NCI-H2107 treated with DMSO at 0.1 percent for 48 hours (cell line): Measurements from ENCODE around the gene ZNF407.

ENCODE experiments used
- DNase-seq: peaks from one replicate; lab custom pipeline; 2025; ENCODE audit not compliant: unreplicated experiment; lab: John Stamatoyannopoulos, UW

ZNF407 gene

DNA sequence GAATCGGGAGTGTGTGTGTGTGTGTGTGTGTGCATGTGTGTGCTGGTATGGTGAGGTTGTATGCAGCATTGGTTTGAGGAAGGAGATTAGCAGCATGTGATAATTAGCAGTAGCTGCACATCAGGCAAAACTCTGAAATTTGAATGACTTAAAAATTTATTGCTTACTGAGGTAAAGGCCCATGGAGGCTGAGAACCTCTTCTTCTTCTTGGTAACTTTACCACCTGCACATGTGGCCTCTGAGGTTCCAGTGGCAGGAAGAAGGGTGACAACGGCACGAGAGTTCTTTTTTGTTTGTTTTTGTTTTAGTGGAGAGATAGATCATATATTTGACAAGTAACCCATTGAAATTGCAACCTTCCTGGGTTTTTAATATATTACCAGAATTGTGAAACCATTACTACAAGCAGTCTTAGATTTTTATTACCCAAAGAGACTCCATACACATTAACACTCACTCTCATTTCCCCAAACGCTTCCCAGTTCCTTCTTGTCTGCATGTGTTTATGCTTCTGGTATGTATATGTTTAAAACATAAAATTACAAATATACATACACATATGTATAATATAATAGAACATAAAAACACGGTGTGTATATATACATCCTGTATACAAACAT lies 319.2 kb downstream of the ZNF407 start:
- no peak for DNase-seq

DNA sequence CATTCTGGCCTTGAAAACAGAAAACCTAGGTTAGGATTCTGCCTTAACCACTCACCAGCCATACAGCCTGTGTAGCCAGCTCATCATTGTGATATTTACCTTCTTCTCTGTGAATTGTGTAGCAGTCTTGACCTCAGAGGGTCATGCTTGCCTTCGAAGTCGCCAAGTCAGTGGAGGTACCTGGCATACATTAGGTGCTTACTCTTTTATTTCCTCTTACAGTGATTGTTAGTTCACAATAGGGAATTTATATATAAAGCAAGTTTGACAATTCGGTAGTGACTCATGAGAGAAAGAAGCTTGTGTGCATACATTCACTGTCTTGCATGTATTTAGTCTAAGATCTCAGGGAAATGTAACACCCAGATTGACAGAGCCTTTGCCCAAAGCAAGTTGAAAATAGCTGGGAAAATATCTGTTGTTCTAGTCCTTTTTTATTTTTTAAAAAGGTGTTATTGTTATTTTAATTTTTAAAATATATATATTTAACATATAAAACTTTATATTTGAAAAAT lies 320.7 kb downstream of the ZNF407 start:
- no peak for DNase-seq

DNA sequence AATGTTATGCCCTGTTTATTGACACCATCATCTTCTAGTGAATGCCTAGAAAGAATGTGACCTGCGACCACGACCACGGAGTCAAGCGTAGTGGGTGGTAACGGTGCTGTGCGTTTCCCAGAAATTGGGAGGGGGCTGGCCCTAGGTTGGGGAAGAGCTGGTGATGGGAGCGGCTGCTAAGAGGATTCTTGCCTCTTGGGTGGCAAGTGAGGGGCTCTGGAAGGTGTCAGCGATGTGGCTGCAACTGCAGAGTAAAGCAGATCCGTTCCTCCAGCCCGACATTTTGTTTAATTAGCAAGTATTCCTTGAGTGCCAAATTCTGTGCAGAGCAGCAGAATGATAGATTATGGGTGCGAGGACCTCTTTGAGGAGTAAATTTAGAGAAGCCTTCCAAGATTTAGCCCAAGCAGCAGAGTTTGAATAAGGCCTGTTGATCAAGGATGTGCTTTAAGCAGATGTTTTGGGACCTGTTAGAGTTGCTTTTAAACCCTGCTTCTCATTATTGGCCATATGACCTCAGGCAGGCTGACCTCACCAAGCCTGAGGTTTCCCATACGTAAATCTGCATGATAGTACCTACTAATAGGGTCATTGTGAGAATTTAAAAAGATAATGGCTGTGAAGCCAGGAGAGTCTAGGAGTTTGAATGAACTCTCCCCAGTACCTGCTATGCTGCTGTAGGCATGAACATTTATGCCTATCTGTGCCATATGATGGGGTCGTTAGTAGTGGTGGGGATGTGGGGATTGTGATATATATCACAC lies 323.6 kb downstream of the ZNF407 start:
- no peak for DNase-seq

DNA sequence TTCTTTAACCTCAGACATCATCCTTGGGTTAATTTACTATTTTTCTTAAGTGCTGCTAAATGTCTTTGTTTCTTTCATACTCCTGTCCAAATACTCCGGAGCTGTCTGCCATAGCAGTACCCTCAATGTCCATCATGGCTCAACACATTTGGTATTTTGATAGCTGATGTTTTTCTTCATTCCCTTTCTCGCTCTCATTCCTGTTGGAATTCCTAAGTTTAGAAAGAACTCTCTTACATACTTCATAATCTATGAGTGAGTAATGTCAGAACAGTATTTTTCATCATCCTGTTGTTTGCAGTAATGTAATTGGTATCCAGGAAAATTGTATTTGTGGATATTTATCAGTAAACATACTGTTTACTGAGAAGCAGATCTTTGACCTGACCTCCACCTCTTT lies 328.4 kb downstream of the ZNF407 start:
- no peak for DNase-seq

DNA sequence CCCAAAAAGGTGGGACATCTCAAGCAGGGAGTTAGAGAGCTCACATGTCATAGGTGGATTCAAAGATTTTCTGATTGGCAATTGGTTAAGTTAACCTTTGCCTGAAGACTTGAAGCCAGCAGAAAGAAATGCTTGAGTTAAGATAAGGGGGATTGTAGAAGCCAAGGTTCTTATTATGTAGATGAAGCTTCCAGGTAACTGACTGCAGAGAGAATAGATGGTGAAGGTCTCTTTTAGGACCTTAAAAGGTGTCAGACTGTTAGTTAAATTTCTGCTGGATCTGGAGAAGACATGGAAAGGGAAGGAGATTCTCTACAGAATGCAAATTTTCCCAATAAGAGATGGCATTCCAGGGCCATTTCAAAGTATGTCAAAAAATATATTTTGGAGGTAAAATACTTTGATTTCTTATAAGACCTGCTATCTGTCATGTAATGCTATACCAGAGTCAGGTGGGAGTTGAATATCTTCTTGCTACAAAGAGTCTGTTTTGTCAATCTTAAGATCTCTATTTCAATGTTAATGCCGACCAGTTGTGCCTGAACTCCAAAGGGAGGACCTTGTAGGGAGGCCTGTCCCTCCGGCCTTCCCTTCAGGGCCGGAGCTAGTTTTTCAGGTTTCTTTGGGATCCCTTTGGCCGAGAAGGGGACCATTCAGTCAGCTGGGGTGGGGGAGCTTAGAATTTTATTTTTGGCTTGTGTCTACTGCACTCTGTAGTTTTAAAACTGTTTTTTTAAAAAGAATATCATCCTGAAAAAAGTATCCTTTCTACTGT lies 330.7 kb downstream of the ZNF407 start:
- DNase-seq: no peak

DNA sequence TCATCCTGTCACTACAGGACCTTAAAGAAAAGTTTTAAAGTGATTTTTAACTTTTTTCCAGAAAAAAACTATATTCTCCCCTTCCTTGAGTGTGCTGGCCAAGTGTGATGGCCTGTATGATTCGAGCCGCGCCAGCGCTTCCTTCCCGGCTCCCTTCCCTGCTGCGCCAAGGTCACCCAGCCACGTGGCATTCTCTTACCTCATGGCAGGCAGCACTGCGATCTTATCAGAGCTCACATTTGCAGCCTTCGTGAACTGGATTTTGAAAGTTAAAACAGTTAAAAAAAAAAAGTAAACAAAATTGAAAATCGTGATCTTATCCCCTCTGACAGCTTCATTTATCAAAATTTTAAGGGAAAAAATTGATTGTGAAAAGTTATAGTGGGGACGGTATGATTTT lies 331.4 kb downstream of the ZNF407 start:
- no peak for DNase-seq

DNA sequence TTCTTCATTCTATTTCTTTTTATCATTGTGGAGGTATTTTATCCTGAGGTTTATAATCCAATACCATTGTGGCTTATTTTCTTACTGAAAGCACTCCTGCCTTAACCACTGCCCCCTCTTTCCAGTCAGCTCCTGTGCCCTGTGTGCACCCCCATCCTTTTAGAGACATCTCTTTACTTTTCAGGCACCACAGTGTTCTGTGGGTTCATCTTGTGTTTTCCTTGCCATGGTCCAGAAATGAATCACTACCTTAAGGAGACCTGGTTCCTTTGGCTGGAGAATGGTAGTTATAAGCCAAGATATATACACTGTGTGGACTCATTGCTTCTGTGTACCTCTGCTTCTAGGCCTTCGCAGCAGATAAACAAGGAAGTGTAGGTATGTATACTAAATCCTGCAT lies 332.9 kb downstream of the ZNF407 start:
- DNase-seq: no peak

DNA sequence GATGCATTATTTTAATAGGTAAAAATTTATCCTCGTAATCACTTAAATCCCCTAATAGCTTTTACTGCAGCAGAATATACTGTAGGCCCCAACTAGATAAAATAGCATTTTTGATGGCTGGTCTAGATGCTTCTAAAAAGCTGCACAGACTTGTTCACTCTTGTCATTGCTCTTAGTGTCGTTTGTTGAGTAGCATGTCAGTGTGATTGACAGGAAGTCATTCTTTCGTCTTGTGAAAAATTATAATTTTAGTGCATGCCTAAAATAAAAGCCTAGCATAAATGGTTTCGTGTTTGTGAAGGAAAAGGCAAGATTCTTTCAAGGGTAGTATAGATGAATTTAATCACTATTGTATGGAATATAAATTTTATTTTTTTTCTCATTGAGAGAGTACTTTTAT lies 336.3 kb downstream of the ZNF407 start:
- no peak for DNase-seq

DNA sequence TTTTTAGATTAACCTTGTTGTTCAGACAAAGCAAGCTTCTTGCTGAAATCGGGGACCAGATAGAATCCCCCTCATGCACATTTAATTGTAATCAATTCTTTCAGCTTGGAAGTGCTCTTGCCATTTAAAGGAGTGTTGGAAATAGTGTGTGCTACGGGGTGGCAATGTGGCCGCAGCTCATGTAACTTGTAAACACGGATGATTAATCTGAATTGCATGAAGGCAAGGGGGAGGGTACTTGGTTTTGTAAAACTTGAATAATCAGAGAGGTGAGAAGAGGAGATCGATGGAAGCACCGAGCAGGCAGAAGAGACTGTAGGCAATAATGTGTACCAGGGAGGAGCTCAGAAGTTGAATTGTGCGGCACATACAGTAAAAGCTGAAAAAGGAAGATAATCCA lies 337.8 kb downstream of the ZNF407 start:
- no peak for DNase-seq

DNA sequence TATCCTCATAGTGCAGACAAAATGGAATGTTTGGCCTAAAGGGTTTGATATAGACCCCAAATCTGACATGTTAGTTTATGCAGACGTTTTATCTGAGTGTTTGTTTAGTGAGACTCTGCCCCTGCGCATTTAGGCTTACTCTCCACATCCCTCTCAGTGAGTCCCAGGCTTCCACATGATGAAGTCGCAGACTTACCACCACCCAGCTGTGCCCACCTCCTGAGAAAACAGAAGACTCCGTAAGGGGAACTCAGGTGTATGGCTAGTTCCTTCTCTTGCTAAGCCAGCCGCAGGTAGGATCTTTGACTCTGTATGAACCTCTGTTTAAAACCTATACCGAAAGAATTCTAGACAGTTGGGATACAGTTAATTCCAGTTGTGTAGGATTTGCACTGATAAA lies 338.7 kb downstream of the ZNF407 start:
- no peak for DNase-seq

DNA sequence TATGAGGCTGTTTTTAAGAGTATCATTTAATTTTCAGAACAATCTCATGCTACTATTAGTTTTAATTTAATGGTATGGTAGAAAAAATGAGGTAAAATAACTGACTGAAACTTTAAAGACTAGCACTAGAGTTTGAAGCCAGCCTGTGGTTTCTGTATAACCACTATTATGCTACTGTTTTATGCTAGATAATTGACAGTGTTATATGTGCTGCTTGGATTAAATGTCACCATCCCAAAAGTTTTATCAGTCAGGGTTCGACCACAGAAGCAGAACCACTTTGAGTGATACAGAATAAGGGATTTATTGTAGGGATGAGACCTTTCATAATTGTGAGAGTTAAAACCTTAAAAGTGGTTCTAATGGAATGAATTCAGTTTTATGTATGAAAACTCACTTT lies 339.6 kb downstream of the ZNF407 start:
- no peak for DNase-seq

DNA sequence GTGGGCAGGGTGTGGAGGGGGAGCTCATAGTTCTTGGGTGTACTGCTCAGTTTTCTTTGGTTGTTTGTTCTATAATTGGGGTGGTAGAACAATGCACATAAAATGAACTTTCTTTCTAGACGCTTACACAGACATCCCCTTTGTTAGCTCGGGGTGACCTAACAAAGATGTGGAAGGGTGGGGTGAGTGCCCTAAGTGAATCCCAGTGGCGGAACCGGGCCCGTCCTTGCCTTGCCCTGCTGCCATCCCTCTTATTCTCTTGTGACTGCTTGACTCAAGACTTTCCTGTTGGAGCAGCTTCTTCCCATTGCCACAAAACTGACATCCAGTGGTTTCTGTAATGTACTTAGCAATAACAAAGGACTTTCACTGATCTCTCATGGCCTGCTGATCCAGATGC lies 343.2 kb downstream of the ZNF407 start:
- no peak for DNase-seq

DNA sequence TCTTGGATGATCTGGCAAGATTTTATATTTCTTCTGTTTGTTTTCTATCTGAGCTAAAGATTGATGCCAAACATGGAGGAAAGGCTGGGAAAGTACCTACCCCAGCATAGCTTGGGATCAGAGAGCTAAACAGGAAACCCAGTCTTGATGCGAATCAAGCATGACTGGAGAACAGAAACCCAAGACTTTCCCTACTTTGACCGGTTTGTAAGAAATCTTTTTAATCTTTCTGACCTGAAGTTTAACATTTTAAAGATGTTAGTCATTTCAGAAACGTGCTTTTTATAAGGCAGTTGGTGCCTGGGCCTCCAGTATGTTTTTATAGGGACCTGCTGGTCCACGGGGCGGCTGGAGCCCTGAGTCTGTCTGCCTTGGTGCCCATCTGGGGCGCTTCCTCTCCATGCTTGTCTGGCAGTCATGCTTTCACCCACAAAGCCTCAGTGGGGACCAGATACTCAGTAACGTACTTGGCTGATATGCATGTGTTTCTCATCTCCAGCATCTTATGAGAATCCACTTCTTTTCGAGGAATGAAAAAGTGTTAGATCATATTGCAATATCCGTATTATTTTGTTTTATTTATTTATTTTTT lies 344.7 kb downstream of the ZNF407 start:
- DNase-seq: no peak

DNA sequence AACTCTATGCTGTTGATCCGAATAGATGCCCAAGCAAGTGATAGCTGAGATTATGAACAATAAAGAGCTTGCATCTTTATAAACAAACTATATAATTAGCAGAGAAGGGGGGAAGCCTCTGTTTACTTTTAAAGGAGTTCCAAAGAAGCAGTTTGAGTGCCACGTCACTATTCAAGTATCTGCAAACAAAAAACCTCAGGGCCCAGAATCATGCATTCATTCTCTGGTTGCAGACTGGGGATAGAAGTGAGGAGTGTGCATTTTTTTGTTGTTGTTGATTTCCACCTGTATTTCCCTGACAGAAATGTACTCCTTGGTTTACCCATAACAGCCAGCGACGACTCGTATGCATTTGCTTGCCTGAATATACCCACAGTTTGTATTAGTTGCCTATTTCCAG lies 347.0 kb downstream of the ZNF407 start:
- no peak for DNase-seq

DNA sequence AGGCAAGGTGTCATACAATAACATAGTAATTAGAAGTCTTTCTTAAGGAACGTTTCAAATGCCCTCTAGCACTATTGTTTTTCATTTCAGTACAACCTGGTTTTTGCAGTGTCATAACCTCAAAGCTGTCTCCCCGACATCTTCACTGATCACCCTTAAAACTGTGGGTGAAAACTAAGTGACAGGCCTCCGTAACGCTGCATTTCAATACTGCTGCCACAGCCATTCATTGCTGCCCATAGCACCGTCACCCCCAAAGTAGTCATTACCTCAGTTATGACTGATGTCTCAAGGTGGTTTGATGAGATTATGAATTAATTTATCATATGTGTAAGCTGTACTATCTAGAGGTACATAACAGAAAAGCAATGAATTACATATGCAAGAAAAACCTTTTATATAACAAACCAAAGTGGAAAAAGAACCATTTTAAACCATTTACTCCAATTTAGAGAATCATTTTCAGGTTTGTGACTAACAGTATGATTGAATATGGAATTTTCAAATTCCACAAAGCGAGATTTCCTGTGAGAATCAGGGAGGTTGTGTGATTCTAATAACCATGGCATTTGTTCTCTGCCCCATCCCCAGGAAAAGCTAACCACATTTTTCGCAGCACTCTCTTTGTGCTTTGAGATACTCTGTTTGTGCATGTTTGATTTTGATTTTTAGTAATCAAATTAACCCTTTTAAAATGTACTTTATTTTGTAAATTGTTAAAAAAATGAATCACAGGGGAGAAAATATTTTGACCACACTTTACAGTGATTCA lies 348.3 kb downstream of the ZNF407 start:
- no peak for DNase-seq

DNA sequence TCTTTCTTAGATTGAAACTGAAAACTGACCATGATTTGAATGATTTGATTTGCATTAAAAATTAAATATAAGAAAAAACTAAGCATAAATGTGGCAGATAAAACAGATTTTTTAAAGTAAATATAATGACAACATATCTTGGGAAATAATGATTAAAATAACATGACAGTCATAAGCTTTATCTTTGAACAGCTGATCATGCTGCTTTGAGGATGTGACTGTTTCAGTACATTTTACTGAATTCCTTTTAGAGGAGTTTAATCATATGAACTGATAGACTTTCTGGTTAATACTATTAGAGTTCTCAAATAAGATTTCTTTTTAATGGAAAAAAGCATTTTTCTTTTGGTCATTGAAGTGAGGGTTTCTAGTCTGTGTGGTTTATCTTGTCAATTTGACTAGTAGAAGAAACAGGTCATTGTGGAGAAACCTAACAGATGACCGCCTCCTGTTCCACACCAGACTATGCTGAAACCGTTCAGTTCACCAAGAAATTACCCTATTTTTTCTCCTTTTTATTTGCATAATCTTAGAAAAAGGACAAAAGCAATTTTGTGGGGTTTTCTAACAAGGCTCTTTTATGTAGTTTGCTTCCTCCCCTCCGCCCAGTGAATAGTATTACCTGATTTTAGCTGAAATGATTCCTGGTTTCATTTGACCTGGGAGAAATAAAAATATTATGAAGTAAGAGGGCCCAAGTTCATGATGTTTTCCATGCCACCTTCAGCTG lies 349.1 kb downstream of the ZNF407 start:
- DNase-seq: no peak

DNA sequence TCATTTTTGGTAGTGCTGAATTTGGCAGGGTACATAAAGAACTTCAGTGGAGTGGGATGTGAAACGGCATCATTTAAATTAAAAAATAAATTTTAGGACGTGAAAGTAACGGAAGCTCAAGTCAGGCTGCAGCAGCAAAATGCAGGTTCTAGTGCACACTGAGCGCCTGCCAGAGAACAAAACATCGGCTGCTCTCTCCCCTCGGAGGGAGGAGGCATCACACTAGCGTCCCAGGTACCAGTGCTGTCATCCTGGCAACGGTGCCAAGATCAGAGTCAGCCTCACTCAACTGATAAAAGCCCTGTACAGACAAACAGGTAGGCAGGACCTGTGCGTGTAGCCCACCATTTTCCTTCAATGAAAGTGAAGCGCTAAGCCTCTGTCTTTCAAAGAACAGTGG lies 349.7 kb downstream of the ZNF407 start:
- DNase-seq: no peak

DNA sequence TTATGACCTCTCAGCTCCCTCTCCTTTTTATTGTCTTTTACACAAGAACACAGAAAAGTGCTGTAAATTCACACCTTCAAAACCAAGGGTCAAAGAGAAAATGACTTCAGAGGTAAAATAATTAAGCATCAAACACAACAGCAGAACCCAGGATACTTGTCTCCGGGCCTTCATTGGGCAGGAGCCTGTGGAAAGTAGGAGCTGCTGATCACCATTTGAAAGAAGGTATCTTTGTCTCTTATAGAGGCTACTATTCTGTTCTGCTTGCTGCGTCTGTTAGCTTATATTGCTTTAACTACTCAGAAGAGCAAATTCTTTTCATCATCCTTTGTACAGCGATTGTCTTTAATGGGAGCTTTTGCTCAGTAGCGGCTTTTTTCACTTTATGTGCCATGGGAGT lies 350.2 kb downstream of the ZNF407 start:
- DNase-seq: no peak

DNA sequence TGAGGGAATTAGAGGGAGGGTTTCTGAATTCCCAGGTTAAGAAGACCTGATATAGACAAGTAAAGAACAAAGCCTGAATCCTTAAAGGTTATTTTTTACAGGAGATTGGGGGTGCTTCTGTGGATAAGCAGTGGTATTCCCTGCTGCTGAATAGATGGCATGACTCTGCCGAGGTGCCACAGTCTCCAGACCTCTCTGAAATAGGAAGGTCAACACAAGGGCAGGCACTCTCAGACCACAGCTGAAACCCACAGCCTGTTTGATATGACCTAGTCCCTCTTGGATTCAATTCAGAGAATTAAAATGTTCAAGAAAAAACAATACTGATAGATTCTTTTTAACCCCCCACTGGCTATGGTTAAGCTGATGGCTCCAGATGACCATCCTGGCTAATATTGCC lies 351.9 kb downstream of the ZNF407 start:
- no peak for DNase-seq

DNA sequence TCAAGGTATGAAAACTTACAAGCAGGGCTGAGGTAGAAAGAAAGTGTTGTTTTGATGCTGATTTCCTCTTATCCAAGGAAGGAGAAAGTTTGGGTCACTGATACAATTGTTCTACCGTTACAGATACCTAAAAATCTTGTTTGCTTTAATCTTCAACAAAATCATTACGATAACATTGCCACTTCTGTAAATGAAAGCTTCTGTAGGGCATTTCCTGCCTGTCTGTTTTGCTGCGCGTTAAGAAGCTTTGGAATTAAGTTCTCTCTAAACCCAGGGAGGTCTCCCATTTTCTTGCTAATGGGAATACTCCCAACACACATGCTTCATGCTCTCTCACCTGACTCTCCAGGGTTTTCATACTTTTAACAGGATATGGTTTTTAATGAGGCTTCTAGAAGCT lies 352.8 kb downstream of the ZNF407 start:
- no peak for DNase-seq
